Stimulated activated naive CD8-positive, alpha-beta T cell treated with anti-CD3 and anti-CD28 coated beads, Interleukin-15, Interleukin-2, amounts not matched to agents 100 ng/mL and 50 ng/mL, for 24 hours (primary cell): Measurements from ENCODE around the gene MAP2.
"Not testable (repeated sequence)": the region's sequence is repeated elsewhere in the genome, so short reads cannot be mapped to it uniquely, and the experiment has no call there.

Source experiments
- H3K27ac Mint-ChIP-seq: one replicate; pipeline ENCODE4 v1.8.0; 2021; ENCODE audit warnings: mild to moderate bottlenecking, mixed read lengths
- H3K27me3 Mint-ChIP-seq: one replicate; pipeline ENCODE4 v1.8.0; 2021; ENCODE audit warnings: mixed read lengths
- H3K36me3 Mint-ChIP-seq: one replicate; pipeline ENCODE4 v1.8.0; 2021; ENCODE audit warnings: low read depth, mixed read lengths
- H3K4me1 Mint-ChIP-seq: one replicate; pipeline ENCODE4 v1.8.0; 2021; ENCODE audit warnings: low read depth, mixed read lengths
- H3K4me3 Mint-ChIP-seq: one replicate; pipeline ENCODE4 v1.8.0; 2021; ENCODE audit warnings: mild to moderate bottlenecking, mixed read lengths
- H3K9me3 Mint-ChIP-seq: one replicate; pipeline ENCODE4 v1.8.0; 2021; ENCODE audit warnings: mixed read lengths

MAP2 gene

DNA sequence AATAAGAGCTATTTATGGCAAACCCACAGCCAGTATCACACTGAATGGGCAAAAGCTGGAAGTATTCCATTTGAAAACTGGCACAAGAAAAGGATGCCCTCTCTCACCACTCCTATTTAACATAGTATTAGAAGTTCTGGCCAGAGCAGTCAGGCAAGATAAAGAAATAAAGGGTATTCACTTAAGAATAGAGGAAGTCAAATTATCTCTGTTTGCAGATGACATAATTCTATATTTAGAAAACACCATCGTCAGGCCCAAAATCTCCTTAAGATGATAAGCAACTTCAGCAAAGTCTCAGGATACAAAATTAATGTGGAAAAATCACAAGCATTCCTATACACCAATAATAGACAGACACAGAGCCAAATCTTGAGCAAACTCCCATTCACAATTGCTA, 68.4 kb downstream of the MAP2 start:
- not testable (repeated sequence) for H3K4me1 Mint-ChIP-seq, H3K27me3 Mint-ChIP-seq, H3K4me3 Mint-ChIP-seq, H3K27ac Mint-ChIP-seq, H3K36me3 Mint-ChIP-seq
- H3K9me3 Mint-ChIP-seq, result peaks cover 17% of the 10 kb centered on the region

- H3K4me1 Mint-ChIP-seq, H3K27me3 Mint-ChIP-seq, H3K4me3 Mint-ChIP-seq, H3K27ac Mint-ChIP-seq, H3K36me3 Mint-ChIP-seq: not testable (repeated sequence)
- H3K9me3 Mint-ChIP-seq, result peaks cover 18% of the 10 kb centered on the region
Measured at GRCh38 chr2:209495068-209495620, 71.3 kb downstream of the MAP2 start.

- Mint-ChIP-seq H3K4me1 (no peaks in the 10 kb centered on the region), H3K36me3 (no peaks in the 10 kb centered on the region), H3K4me3 (no peak overlapping the region), H3K27me3 (no peaks in the 10 kb centered on the region), H3K27ac (no peak overlapping the region), H3K9me3 (peaks cover 18% of the 10 kb centered on the region)
Measured at GRCh38 chr2:209495855-209496585, 72.2 kb downstream of the MAP2 start.

DNA sequence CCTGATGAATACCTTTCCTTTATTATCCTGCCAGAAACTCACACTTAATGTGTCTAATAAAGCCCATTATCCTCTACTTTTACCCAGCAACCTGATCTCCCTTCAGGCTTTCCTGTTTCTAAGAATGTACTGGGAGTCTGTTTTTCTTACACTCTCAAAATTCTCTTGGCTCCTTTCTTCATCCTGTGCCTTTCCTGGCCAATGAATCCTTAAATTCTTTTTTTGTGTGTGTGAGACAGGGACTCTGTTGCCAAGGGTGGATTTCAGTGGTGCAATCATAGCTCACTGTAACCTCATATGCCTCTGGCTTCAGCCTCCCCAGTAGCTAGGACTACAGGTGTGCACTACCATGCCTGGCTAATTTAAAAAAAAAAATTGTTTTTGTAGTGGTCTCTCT, 72.7 kb downstream of the MAP2 start:
- H3K4me3 Mint-ChIP-seq, result no peak overlapping the region
- peaks cover 12% of the 10 kb centered on the region for H3K9me3 Mint-ChIP-seq
- no peaks in the 10 kb centered on the region for H3K4me1 Mint-ChIP-seq

GRCh38 chr2:209498614-209499013, 74.8 kb downstream of the MAP2 start:
- Mint-ChIP-seq H3K4me3 (no peak overlapping the region), H3K27ac (no peak overlapping the region), H3K36me3 (no peaks in the 10 kb centered on the region), H3K4me1 (no peaks in the 10 kb centered on the region), H3K9me3 (peaks cover 16% of the 10 kb centered on the region), H3K27me3 (no peaks in the 10 kb centered on the region)

More for the DNA sequence above, 72.7 kb downstream of the MAP2 start:
- H3K36me3 Mint-ChIP-seq, result no peaks in the 10 kb centered on the region
- no peaks in the 10 kb centered on the region for H3K27me3 Mint-ChIP-seq
- no peak overlapping the region for H3K27ac Mint-ChIP-seq

DNA sequence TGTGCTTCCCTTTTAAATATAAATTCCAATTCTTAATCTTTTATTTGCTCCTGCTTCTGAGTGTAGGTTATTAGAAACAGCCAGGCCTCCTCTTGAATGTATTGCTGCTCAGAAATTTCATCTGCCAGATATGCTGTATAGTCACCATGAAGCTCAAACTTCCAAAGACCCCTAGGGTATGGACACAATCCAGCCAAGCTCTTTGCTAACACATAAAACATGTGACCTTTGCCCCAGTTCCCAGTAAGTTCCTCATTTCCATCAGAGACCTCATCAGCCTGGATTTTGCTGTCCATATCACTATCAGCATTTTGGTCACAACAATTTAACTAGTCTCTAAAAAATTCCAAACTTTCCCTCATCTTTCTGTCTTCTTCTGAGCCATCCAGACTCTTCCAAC, 75.2 kb downstream of the MAP2 start:
- no peak overlapping the region for H3K4me3 Mint-ChIP-seq
- H3K36me3 Mint-ChIP-seq, result no peaks in the 10 kb centered on the region
- no peaks in the 10 kb centered on the region for H3K27me3 Mint-ChIP-seq
- H3K9me3 Mint-ChIP-seq, result peaks cover 16% of the 10 kb centered on the region
- H3K4me1 Mint-ChIP-seq, result no peaks in the 10 kb centered on the region
- H3K27ac Mint-ChIP-seq, result no peak overlapping the region

DNA sequence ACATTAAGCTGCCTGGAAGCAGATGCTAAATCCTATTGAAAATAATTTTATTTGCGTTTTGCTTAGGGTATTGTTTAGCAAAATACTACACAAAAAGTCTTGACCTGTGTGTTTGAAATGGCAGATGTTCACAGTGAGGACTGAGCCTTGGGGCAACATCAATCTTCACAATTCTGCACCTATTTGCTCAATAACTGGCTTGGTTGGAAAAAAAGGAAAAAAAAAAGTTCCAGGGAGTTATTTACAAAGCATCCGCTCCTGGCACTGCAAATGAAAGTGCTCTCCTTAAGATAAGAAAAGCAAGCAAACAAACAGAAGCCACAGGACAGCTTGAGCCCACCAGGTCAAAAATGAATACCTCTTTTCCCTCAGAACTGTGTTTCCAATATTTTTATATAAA, 77.7 kb downstream of the MAP2 start:
- Mint-ChIP-seq H3K4me3 (no peak overlapping the region), H3K27ac (no peak overlapping the region), H3K27me3 (no peaks in the 10 kb centered on the region), H3K4me1 (no peaks in the 10 kb centered on the region), H3K36me3 (no peaks in the 10 kb centered on the region), H3K9me3 (peaks cover 16% of the 10 kb centered on the region)

DNA sequence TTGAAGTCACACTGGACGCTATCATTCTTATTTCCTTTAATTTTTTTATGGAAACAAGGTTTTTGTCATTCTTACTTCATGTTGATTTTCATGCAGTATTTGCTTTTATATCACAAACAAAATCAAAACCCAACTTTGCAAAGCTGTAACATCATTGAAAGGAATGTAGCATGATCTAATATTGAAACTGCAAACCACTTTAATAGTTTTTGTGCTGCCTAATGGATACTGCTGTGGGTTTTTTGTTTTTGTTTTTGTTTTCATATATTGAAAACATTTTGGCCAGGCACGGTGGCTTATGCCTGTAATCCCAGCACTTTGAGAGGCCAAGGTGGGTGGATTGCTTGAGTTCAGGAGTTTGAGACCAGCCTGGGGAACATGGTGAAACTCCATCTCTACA, 81.6 kb downstream of the MAP2 start:
- Mint-ChIP-seq H3K4me3 (no peak overlapping the region), H3K4me1 (no peaks in the 10 kb centered on the region), H3K36me3 (no peaks in the 10 kb centered on the region), H3K27ac (no peak overlapping the region), H3K9me3 (peaks cover 5% of the 10 kb centered on the region), H3K27me3 (no peaks in the 10 kb centered on the region)

DNA sequence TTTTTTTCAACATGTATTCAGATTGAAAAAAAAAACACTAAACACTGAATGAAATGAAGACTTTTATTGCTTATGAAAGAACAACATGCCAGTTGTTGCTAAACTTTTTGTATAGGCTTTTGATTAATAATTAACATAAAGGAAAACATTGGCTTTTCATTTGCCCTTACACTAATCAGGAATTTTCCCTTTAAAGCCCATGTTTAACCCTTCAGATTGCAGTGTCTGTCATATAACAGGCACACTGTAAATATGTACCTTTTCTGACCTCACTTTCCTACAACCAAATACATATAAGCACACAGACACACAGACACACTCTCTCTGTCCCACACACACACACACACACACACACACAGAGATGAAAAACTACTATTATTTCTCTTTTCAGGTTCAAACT, 84.4 kb downstream of the MAP2 start:
- Mint-ChIP-seq H3K4me3 (no peak overlapping the region), H3K9me3 (no peaks in the 10 kb centered on the region)

DNA sequence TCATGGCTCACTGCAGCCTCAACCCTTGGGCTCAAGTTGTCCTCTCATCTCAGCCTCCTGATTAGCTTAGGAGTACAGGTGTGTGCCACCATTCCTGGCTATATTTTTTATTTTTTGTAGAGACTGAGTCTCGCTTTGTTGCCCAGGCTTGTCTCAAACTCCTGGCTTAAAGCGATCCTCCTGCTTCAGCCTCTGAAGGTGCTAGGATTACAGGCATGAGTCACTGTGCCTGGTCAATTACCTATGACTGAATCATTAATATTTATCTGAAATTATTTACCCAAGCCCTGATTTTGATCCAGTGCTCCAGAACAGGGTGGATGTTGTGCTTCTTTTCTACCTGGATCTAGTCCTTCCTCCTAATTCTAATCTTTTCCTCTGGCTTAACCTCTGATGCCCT, 87.8 kb downstream of the MAP2 start:
- Mint-ChIP-seq H3K4me3 (no peak overlapping the region), H3K4me1 (peaks cover 4% of the 10 kb centered on the region), H3K27ac (no peak overlapping the region), H3K27me3 (no peaks in the 10 kb centered on the region), H3K9me3 (no peaks in the 10 kb centered on the region), H3K36me3 (no peaks in the 10 kb centered on the region)

More for the DNA sequence above, 84.4 kb downstream of the MAP2 start:
- H3K27ac Mint-ChIP-seq, result no peak overlapping the region
- H3K36me3 Mint-ChIP-seq, result no peaks in the 10 kb centered on the region
- H3K27me3 Mint-ChIP-seq, result no peaks in the 10 kb centered on the region
- H3K4me1 Mint-ChIP-seq, result peaks cover 4% of the 10 kb centered on the region

DNA sequence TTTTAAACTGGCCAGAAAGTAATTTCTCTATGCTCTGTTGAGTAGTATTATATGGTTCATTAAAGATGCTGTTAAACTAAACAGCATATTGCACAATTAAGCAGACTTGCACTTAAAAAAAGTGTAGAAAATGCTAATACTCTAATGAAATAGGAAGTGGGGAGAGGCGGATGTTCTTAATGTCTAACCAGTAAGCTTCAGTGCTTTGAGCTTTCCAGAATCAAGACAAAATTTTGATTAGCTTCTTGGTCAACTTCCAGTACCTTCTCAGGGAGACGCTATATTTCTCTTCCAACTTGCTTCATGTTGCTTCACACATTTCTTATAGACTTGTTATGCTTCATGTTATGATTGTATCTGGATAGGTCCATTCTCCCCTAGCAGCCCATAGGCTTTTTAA, 89.1 kb downstream of the MAP2 start:
- Mint-ChIP-seq H3K36me3 (no peaks in the 10 kb centered on the region), H3K4me3 (no peak overlapping the region), H3K4me1 (peaks cover 4% of the 10 kb centered on the region), H3K27ac (no peak overlapping the region), H3K9me3 (no peaks in the 10 kb centered on the region), H3K27me3 (no peaks in the 10 kb centered on the region)

DNA sequence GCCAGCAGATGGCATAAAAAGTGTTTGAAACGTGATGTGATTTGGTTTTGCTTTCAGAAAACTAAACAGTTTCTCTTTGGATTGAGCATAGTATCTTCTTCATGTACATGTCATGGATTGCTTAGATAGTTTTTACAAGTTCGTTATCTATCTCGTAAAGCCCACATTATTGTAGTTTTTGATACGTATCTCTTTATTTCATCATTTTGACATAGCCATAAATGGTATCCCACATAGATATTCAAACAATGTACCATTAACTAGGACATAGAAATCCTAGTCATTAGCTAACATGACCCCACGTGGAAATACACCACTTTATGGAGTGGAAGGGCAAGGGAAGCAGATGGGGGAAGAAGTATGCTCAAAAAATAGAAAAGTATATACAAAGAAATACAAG, 93.6 kb downstream of the MAP2 start:
- Mint-ChIP-seq H3K9me3 (no peaks in the 10 kb centered on the region), H3K27ac (no peak overlapping the region), H3K4me3 (no peak overlapping the region), H3K36me3 (no peaks in the 10 kb centered on the region), H3K27me3 (no peaks in the 10 kb centered on the region), H3K4me1 (peaks cover 4% of the 10 kb centered on the region)

GRCh38 chr2:209519271-209519670, 95.4 kb downstream of the MAP2 start:
- H3K9me3 Mint-ChIP-seq, result no peaks in the 10 kb centered on the region
- peaks cover 6% of the 10 kb centered on the region for H3K4me1 Mint-ChIP-seq
- no peak overlapping the region for H3K4me3 Mint-ChIP-seq
- H3K27me3 Mint-ChIP-seq, result no peaks in the 10 kb centered on the region
- no peak overlapping the region for H3K27ac Mint-ChIP-seq
- no peaks in the 10 kb centered on the region for H3K36me3 Mint-ChIP-seq

DNA sequence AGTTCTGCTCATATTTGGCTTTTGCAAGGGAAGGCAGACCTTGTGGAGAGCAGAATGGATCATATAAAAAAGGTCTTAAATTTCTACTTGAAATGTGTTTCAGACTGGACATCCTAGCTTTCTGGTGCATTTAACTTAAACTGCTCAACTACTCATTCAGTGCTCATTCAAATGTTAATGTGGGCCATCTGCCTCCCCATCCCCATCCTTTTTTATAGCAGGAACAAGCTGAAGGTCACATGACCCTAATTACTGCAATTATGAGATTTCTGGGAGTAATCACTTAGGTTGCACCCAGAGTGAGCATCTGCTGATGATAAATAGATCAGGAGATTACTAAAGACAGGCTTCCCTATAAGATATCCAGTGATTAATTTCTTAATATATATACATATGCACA, 96.1 kb downstream of the MAP2 start:
- no peak overlapping the region for H3K4me3 Mint-ChIP-seq
- no peaks in the 10 kb centered on the region for H3K27me3 Mint-ChIP-seq
- H3K9me3 Mint-ChIP-seq, result no peaks in the 10 kb centered on the region
- no peaks in the 10 kb centered on the region for H3K36me3 Mint-ChIP-seq
- H3K27ac Mint-ChIP-seq, result no peak overlapping the region
- peaks cover 6% of the 10 kb centered on the region for H3K4me1 Mint-ChIP-seq

- Mint-ChIP-seq H3K36me3 (no peaks in the 10 kb centered on the region), H3K27ac (no peak overlapping the region), H3K27me3 (no peaks in the 10 kb centered on the region), H3K9me3 (no peaks in the 10 kb centered on the region), H3K4me1 (peaks cover 33% of the 10 kb centered on the region), H3K4me3 (no peak overlapping the region)
Measured at GRCh38 chr2:209523041-209523740, 99.3 kb downstream of the MAP2 start.
